COLO668 (cell line): ENCODE measurements around the gene RAD51AP1.
A peak's percentile ranks its signal among the peaks of the same experiment; 100 is the strongest.

Source experiments
- DNase-seq: peaks from one replicate; lab custom pipeline; 2025; ENCODE audit not compliant: unreplicated experiment; lab: John Stamatoyannopoulos, UW

RAD51AP1 gene

GRCh38 chr12:4540638-4541037, 1.9 kb downstream of the RAD51AP1 start:
- no peak for DNase-seq

- DNase-seq: no peak
Observed at GRCh38 chr12:4545195-4545594, 6.5 kb downstream of the RAD51AP1 start.

GRCh38 chr12:4552191-4552590, 13.5 kb downstream of the RAD51AP1 start:
- DNase-seq: no peak

GRCh38 chr12:4553943-4554342, 15.3 kb downstream of the RAD51AP1 start:
- no peak for DNase-seq

GRCh38 chr12:4555804-4556203, 17.1 kb downstream of the RAD51AP1 start:
- DNase-seq: no peak

GRCh38 chr12:4556735-4557530, 18.2 kb downstream of the RAD51AP1 start:
- no peak for DNase-seq

- no peak for DNase-seq
Observed at GRCh38 chr12:4557586-4557985, 18.9 kb downstream of the RAD51AP1 start.

- no peak for DNase-seq
Observed at GRCh38 chr12:4558171-4558570, 19.5 kb downstream of the RAD51AP1 start.

GRCh38 chr12:4562034-4562657, 23.5 kb downstream of the RAD51AP1 start, which contains the start of gene DYRK4:
TSS of gene DYRK4 (plus strand) at chr12:4562208. CDS start at chr12:4562246, 38 bp downstream.
- DNase-seq: peak; percentile 70

- DNase-seq: no peak
Observed at GRCh38 chr12:4563336-4563735, 24.6 kb downstream of the RAD51AP1 start.

- no peak for DNase-seq
Observed at GRCh38 chr12:4564818-4565217, 26.1 kb downstream of the RAD51AP1 start.

- DNase-seq: no peak
Observed at GRCh38 chr12:4566474-4566873, 27.8 kb downstream of the RAD51AP1 start.

GRCh38 chr12:4567073-4567881, 28.6 kb downstream of the RAD51AP1 start:
- DNase-seq: no peak

- no peak for DNase-seq
Observed at GRCh38 chr12:4569261-4569660, 30.6 kb downstream of the RAD51AP1 start.

- DNase-seq: no peak
Observed at GRCh38 chr12:4572680-4573079, 34.0 kb downstream of the RAD51AP1 start.

GRCh38 chr12:4579305-4580102, 40.8 kb downstream of the RAD51AP1 start:
- DNase-seq: peak; percentile 0

- DNase-seq: no peak
Observed at GRCh38 chr12:4580281-4580688, 41.6 kb downstream of the RAD51AP1 start.

- DNase-seq: peak; percentile 17
Observed at GRCh38 chr12:4584281-4584680, 45.6 kb downstream of the RAD51AP1 start.

- DNase-seq: no peak
Observed at GRCh38 chr12:4584896-4585295, 46.2 kb downstream of the RAD51AP1 start.

- no peak for DNase-seq
Observed at GRCh38 chr12:4586500-4586899, 47.8 kb downstream of the RAD51AP1 start.

GRCh38 chr12:4587108-4587507, 48.4 kb downstream of the RAD51AP1 start:
- no peak for DNase-seq
